CD4-positive, alpha-beta T cell treated with Interleukin-17A for 1 hour (primary cell): ENCODE data around the gene CORIN.

Source experiments
- DNase-seq: peaks from one replicate; pipeline ENCODE4 v3.0.0-alpha.2; 2020

The CORIN gene

DNA sequence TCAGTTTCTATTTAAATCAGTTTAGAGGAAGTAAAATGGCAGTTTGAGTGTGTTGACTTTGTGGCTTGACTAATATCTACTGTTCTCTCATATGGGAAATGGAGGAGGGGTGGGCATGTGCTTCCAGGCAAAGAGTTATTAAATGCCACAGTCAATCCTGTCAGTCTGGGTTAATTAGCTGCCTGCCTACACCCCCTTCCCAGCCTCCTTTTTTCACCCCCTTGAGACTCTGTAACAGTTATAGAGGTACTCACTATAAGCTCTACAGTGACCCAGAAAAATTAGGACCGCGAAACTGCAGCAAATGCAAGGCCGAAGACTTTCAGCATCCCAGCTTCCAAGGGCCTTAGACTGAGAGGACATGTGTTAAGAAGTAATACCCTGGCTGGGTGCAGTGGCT, 165.2 kb downstream of the CORIN start:
- DNase-seq: no peak

DNA sequence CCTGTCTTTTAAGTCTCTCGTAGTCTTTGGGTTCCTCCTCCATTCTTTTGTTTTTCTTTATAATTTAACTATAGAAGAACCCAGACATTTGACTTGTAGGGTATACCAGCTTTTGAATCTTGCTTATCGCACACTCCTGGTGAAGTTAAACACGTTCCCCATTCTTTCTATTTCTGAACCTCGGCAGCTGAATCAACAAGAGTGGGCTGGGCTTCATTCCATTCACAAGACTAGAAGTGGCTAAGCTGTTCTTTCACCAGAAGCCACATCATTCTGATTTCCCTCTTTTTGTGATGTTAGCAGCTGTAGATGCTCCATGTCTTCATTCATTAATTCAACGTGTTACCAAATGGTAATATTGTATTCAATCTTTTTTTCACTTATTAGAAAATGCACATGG, 167.9 kb downstream of the CORIN start:
- no peak for DNase-seq

DNA sequence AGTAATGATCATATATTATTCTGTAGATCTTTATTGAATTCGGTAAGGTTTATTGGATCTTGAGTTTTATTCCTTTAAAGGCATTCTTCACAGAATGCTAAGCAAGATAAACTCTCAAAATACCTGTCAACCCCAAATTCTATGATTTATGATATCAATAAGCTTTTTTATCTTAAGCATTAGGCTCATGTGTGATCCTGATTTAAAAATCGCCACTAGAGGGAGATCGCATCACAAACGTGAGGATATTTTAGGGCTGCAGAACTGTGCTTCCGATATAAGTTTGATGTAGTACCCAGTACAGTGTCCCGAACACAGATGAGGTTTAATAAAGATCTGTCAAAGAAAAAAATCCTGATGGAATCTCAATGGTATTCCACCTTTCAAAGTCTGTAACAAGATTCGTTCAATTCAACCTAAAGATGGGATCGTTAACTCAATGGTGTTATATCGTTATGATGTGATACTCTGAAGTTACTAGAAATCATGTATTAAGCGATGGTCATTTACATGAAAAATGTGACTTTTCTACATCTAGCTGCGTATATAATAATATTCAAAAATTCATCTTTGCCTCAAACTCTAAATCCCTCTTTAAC, 169.0 kb downstream of the CORIN start:
- peak; percentile 45 for DNase-seq

GRCh38 chr4:47668256-47668655, 169.6 kb downstream of the CORIN start:
- no peak for DNase-seq

DNA sequence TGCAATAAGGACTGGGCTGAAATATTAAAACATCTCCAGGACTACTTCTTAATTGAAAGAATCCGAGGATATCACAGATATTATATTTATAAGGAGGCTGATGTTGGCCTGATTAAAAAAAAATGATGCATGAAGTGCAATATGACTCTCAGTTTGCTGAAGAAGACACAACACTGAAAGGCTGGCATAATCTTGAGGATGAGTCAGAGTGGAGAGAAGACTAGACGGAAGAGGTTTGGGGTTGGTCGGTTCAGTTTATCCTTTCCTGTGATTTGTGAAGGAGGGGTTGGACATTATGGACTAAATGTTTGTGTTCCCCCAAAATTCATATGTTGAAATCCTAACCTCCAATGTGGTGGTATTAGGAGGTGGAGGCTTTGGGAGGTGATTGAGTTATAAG, 170.3 kb downstream of the CORIN start:
- DNase-seq: no peak

DNA sequence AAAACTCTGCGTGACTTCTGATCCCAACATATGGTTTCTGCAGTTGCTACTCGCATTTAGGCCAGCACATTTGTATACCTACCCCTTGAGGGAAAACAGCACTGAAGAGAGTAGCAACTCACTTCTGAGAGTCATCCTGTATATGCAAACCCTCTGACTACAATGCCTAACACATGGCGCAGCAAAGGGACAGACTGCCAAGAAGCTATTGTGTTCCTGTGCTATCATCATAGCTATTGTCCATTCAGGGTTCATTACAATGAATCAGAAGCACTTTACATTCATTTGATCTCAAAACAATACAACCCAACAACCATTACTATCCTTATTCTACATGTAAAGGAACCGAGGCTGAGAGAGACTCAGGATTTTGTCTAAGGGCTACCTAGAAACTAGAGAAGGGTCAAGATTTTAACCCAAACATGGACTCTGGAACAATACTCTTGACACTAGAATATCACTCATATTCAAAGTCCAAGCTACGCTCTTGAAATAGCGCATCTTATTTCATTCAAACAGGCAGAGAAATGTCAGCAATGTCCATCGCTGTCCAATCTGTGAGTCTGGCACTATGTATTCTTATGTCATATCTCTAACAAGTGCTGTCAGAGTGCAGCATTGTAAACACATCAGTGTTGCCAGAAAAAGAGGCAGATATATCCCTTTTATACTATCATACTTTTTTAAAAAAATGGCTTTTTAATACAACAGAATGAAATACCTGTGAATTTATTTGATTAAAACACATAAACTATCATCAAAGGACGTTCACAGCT, 173.6 kb downstream of the CORIN start:
- DNase-seq: no peak

DNA sequence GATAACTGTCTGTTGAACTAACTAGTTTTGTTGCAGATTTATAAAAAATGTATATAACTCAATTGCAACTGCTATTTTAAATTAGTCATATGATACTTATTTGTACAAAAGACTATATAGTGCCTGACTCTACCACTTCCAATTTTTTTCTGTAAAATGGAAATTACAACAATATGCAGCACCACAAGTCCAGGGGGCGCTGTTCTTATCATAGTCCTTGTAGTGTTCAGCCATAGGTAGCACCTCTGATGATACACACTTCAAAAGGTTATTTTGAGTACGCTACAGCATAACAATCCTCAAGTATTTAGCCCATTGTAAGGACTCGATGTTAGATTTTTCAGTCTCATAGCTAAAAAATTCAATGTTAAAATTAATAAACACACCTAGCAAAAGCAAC, 174.9 kb downstream of the CORIN start:
- peak; percentile 7 for DNase-seq

DNA sequence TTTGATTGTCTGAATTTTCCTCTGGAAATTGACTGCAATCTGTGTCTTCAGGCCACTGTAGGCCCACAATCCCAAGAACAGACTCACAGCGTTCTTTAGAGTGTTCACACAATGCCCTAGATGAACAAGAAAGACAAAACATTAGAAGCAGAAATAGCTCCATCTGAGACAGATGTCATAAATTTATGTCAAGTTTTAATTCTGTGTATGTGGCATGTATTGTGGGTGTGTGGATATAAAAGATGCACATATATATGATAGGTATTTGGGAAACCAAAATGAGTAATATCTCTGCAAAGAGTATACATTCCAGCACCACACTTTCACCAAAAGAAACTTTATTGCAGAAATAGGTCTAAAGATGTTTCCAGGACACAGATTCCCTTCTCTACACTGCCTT, 176.1 kb downstream of the CORIN start:
- no peak for DNase-seq

DNA sequence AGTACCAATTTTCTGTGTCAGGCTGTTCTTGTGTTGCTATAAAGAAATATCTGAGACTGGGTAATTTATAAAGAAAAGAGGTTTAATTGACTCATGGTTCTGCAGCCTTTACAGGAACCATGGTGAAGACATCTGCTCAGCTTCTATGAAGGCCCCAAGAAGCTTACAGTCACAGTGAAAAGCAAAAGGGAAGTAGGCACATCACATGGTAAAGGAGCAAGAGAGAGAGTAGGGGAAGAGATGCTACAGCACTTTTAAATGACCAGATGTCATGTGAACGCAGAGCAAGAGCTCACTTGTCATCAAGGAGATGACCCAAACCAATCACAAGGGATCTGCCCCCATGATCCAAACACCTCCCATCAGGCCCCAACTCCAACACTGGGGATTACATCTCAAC, 178.5 kb downstream of the CORIN start:
- DNase-seq: no peak

GRCh38 chr4:47654972-47655693, 182.7 kb downstream of the CORIN start:
- DNase-seq: no peak

DNA sequence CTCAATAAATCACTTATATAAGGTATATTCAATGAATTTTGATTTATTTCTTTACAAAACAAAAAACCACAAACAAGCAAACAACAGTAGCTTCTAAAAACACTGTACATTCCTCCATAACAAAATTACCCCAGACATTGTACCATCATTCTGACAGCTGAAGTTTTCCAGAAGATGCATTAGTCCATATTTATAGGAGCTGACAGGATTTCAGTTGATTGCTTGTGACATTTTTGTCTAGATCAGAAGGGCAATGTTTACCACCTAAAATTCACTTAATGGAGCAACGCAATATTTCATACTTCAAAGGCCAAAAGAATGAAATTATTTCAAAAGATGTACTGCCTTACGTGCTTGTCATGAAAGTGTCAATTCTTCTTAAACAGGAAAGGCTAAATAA, 185.8 kb downstream of the CORIN start:
- no peak for DNase-seq

DNA sequence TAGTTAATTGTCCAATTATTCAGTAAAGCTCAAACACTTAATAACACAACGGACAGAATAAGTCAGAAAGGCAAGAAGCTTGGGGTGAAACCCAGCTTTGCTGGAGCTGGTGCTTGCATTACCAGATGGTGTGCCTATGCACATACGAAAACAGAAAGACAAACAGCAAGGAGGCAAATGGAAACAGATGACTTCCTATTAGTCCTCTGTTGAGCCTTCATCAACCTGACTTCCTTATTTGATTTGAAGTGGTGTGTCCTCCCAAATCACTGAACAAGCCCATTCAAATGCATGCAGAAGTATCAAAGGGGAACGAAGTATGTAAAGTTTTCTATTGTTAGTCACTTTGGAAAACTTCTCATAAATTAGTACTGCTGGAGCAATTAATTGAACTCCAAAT, 186.6 kb downstream of the CORIN start:
- DNase-seq: no peak

DNA sequence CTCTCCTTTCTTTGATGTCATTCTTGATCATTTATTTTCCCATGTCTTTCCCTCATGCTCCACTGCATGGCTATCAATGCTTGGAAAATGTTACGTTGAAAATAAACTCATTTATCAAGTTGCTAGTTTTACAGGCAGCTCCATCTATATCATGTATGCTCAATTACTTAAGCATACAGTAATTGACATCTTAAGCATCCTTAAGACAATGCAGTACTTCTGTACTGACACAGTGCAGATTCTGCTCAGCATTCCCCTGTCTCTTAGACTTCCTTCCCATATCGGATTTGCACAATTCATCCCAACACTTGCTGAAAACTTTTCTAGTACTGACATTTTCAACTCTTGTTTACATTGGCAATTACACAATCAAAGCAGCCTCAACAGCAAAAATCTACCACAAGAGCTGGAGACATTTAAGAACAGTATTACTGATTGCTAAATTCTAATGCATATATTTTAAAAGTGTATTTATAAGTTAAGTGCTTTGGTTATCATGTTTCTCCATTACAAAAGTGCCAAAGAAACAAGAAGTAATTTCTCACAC, 187.2 kb downstream of the CORIN start:
- no peak for DNase-seq

GRCh38 chr4:47647544-47647943, 190.3 kb downstream of the CORIN start:
- no peak for DNase-seq

GRCh38 chr4:47647029-47647428, 190.8 kb downstream of the CORIN start:
- DNase-seq: no peak

- no peak for DNase-seq
Observed at GRCh38 chr4:47646372-47646771, 191.5 kb downstream of the CORIN start.

DNA sequence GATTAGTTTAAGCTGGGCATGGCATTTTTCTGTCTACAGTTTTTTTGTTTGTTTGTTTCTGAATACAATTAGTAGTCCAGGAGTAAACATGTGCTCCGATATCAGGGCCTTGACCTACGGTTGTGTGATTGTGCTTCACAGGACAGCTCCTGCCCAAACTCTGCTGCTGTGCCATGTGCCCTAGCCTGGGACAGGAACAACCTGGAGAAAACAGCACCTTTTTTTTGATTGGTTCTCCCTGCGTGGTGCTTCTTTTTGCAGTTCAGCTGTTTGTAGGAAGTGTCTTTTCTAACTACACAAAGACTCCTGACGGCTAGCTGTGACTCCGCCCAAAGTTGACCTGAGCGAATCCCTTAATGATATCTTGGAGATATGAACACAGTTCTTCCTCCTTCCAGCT, 194.0 kb downstream of the CORIN start:
- DNase-seq: no peak

GRCh38 chr4:47642985-47643760, 194.7 kb downstream of the CORIN start:
- no peak for DNase-seq

GRCh38 chr4:47642191-47642830, 195.6 kb downstream of the CORIN start:
- DNase-seq: no peak

GRCh38 chr4:47641755-47642154, 196.1 kb downstream of the CORIN start:
- DNase-seq: no peak

DNA sequence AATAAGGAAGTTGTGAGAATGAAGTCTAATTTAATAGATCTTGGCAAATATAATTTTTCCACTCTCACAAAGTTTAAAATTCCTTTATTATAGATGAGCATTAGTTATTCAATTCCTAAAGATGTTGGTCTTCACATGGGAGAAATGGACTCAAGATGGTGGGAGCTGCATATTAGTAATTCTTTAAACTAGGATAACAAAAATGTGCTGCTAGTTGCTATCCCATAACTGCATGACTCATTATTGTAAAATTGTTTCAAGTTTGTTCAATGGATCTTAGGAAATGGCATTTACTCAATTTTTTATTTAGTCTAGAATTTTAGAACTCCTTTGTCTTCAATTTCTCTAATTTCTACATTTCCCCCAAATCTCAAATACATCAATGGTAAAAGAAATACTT, 197.0 kb downstream of the CORIN start:
- no peak for DNase-seq

GRCh38 chr4:47639531-47639930, 198.3 kb downstream of the CORIN start:
- no peak for DNase-seq

- no peak for DNase-seq
Observed at GRCh38 chr4:47631161-47631560, 206.7 kb downstream of the CORIN start.
